ENCODE data around the gene STX17.

GRCh38 chr9:99966001-99966400 is 59.5 kb downstream of the STX17 start:
- TF ChIP-seq POLR2A (IDR thresholded peaks at IDR 0.05) (no peak), CTCF (IDR thresholded peaks at IDR 0.05) (no peak)
